ENCODE data around the gene FUCA2. TPM values are rescaled to one million over a fixed set of nuclear protein-coding genes. Genes with fewer than 3 reads are reported as not detected.

FUCA2 gene
- 49.8 and 62.6 TPM in 2 replicates for total RNA-seq (2012; rRNA removed)

- Histone ChIP-seq H3K9me3 (replicated peaks; ENCODE audit: low read length) (no peaks in the 10 kb centered on the region), H3K4me3 (ENCODE audit: low read length) (peak within 1 kb of the TSS; percentile 80), H3K4me1 (ENCODE audit: control insufficient read depth, insufficient read depth, low read length) (peaks cover 7% of the 10 kb centered on the region), H3K9ac (ENCODE audit: low read depth, low read length) (peak within 1 kb of the TSS; percentile 85), H3K27me3 (ENCODE audit: control insufficient read depth, insufficient read depth, low read length) (peaks cover 5% of the 10 kb centered on the region), H3K36me3 (ENCODE audit: insufficient read depth, low read length) (peaks cover 11% of the 10 kb centered on the region), H3K4me2 (ENCODE audit: low read length) (peak within 1 kb of the TSS; percentile 92)
Observed at GRCh38 chr6:143510991-143511891, at the start of gene FUCA2. FUCA2 (minus strand) TSS chr6:143511720; CDS start chr6:143511634, 86 bp downstream.

- H3K4me1 ChIP-seq (ENCODE audit: control insufficient read depth, insufficient read depth, low read length) = peaks cover 11% of the 10 kb centered on the region
- H3K9ac ChIP-seq (ENCODE audit: low read depth, low read length) = no peak overlapping the region
- H3K4me3 ChIP-seq (ENCODE audit: low read length) = no peak overlapping the region
- no peaks in the 10 kb centered on the region for H3K9me3 ChIP-seq (replicated peaks; ENCODE audit: low read length)
- H3K27me3 ChIP-seq (ENCODE audit: control insufficient read depth, insufficient read depth, low read length) = no peaks in the 10 kb centered on the region
- no peak overlapping the region for H3K4me2 ChIP-seq (ENCODE audit: low read length)
- H3K36me3 ChIP-seq (ENCODE audit: insufficient read depth, low read length) = no peaks in the 10 kb centered on the region
Observed at GRCh38 chr6:143561105-143561704, 49.7 kb upstream of the FUCA2 start.

GRCh38 chr6:143559051-143559660 is 47.6 kb upstream of the FUCA2 start:
- Histone ChIP-seq H3K27me3 (ENCODE audit: control insufficient read depth, insufficient read depth, low read length) (no peaks in the 10 kb centered on the region), H3K9ac (ENCODE audit: low read depth, low read length) (no peak overlapping the region), H3K4me3 (ENCODE audit: low read length) (no peak overlapping the region), H3K9me3 (replicated peaks; ENCODE audit: low read length) (no peaks in the 10 kb centered on the region), H3K4me1 (ENCODE audit: control insufficient read depth, insufficient read depth, low read length) (peaks cover 24% of the 10 kb centered on the region), H3K36me3 (ENCODE audit: insufficient read depth, low read length) (no peaks in the 10 kb centered on the region), H3K4me2 (ENCODE audit: low read length) (no peak overlapping the region)

DNA sequence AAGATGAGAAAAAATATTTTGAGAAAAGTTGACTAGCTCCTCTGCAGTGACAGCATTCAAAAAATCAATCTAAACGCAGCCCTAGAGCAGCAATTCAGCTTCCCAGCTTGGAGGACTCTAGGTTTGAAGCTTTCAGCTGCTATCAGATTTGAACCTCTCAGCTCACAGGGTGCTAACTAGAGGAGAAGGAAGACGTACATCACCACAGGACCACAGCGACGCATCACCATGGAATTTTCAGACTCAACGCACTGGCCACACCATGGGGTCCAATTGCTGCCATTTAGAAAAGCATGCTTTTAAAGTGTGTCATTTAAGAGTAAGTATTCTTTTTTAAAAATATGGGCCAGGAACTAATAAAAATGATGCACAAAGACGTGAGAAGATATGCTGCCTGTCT is 45.0 kb upstream of the FUCA2 start:
- no peaks in the 10 kb centered on the region for H3K27me3 ChIP-seq (ENCODE audit: control insufficient read depth, insufficient read depth, low read length)
- H3K9me3 ChIP-seq (replicated peaks; ENCODE audit: low read length) = no peaks in the 10 kb centered on the region
- H3K36me3 ChIP-seq (ENCODE audit: insufficient read depth, low read length) = no peaks in the 10 kb centered on the region
- H3K4me1 ChIP-seq (ENCODE audit: control insufficient read depth, insufficient read depth, low read length) = peaks cover 24% of the 10 kb centered on the region
- peak overlapping the region; percentile 64 for H3K9ac ChIP-seq (ENCODE audit: low read depth, low read length)
- H3K4me2 ChIP-seq (ENCODE audit: low read length) = peak overlapping the region; percentile 34
- H3K4me3 ChIP-seq (ENCODE audit: low read length) = no peak overlapping the region

DNA sequence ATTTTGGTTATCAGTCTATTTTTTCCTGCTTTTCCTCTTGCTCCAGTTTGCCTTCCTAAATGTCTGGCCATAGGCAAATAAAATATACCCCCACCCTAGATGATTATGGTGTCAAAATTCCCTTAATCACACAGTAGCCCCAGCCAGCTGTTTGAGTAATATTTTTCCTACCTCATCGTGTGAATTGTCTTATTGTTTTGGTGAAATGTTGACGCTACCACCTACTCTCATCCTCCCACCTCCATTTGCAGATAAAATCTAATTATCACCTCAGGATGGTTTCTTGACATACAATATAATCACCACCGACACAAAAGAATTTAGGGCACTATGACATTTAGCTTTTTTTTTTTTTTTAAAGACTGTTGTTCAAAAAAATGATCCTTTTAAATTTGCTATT is 44.1 kb upstream of the FUCA2 start:
- Histone ChIP-seq H3K36me3 (ENCODE audit: insufficient read depth, low read length) (no peaks in the 10 kb centered on the region), H3K9ac (ENCODE audit: low read depth, low read length) (no peak overlapping the region), H3K4me2 (ENCODE audit: low read length) (no peak overlapping the region), H3K4me1 (ENCODE audit: control insufficient read depth, insufficient read depth, low read length) (peaks cover 24% of the 10 kb centered on the region), H3K4me3 (ENCODE audit: low read length) (no peak overlapping the region), H3K9me3 (replicated peaks; ENCODE audit: low read length) (no peaks in the 10 kb centered on the region), H3K27me3 (ENCODE audit: control insufficient read depth, insufficient read depth, low read length) (no peaks in the 10 kb centered on the region)

GRCh38 chr6:143555071-143555492 is 43.6 kb upstream of the FUCA2 start:
- H3K9ac ChIP-seq (ENCODE audit: low read depth, low read length) = no peak overlapping the region
- no peaks in the 10 kb centered on the region for H3K36me3 ChIP-seq (ENCODE audit: insufficient read depth, low read length)
- H3K4me3 ChIP-seq (ENCODE audit: low read length) = no peak overlapping the region
- H3K27me3 ChIP-seq (ENCODE audit: control insufficient read depth, insufficient read depth, low read length) = no peaks in the 10 kb centered on the region
- H3K4me1 ChIP-seq (ENCODE audit: control insufficient read depth, insufficient read depth, low read length) = peaks cover 24% of the 10 kb centered on the region
- H3K9me3 ChIP-seq (replicated peaks; ENCODE audit: low read length) = no peaks in the 10 kb centered on the region
- H3K4me2 ChIP-seq (ENCODE audit: low read length) = no peak overlapping the region

GRCh38 chr6:143553337-143553736 is 41.8 kb upstream of the FUCA2 start:
- Histone ChIP-seq H3K4me2 (ENCODE audit: low read length) (no peak overlapping the region), H3K4me1 (ENCODE audit: control insufficient read depth, insufficient read depth, low read length) (peaks cover 24% of the 10 kb centered on the region), H3K9me3 (replicated peaks; ENCODE audit: low read length) (no peaks in the 10 kb centered on the region), H3K4me3 (ENCODE audit: low read length) (no peak overlapping the region), H3K27me3 (ENCODE audit: control insufficient read depth, insufficient read depth, low read length) (no peaks in the 10 kb centered on the region), H3K9ac (ENCODE audit: low read depth, low read length) (no peak overlapping the region), H3K36me3 (ENCODE audit: insufficient read depth, low read length) (no peaks in the 10 kb centered on the region)

DNA sequence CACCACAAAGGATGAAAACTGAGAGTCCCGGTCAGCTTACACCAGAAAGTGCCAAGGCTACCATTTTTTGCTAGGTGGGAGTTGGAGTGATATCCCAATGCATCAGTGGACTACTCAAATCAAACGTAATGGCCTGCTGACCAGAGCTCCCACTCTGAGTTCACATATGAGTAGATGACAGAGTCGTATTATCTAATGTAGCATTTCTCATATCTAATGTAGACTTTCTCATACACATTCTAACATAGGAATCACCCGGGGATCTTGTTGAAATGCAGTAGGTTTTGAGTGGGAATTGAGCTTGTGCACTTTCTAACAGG is 38.4 kb upstream of the FUCA2 start:
- Histone ChIP-seq H3K4me2 (ENCODE audit: low read length) (no peak overlapping the region), H3K4me1 (ENCODE audit: control insufficient read depth, insufficient read depth, low read length) (peaks cover 4% of the 10 kb centered on the region), H3K36me3 (ENCODE audit: insufficient read depth, low read length) (no peaks in the 10 kb centered on the region), H3K27me3 (ENCODE audit: control insufficient read depth, insufficient read depth, low read length) (no peaks in the 10 kb centered on the region), H3K9me3 (replicated peaks; ENCODE audit: low read length) (no peaks in the 10 kb centered on the region), H3K9ac (ENCODE audit: low read depth, low read length) (no peak overlapping the region), H3K4me3 (ENCODE audit: low read length) (no peak overlapping the region)

DNA sequence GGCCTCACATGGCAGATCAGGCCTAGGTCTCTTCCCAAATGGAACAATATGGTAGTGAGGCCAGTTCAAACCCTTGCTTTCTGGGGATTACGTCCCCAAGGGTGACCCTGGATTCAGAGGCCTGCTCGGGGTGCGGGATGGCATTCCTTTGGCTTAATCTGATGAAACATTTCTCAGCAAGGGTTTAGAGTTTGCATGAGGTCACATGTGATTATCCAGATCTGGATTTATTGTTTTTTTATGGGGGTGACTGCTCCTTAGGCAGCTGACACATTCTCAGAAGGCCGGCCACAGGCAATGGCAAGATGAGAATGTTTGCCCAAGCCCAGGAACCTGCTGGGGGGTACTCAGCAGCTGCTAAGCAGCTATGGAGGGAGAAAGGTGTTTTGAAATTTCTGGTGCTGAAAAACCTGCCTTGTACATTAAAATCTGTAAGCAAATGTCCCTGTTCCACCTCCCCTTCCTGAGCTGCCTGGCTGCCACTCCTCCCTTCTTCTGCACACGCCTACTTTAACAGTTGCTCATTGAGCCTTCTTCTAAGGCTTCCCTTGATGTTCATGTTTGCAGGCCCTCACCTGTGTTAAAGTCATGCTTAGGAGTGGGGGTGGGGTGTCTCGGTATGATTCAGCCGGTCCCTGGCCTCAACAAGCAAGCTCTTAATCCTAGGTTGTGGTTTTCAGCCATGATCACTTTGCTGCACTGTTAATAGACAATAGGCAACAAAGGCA is 37.9 kb upstream of the FUCA2 start:
- Histone ChIP-seq H3K9ac (ENCODE audit: low read depth, low read length) (no peak overlapping the region), H3K4me1 (ENCODE audit: control insufficient read depth, insufficient read depth, low read length) (peaks cover 3% of the 10 kb centered on the region), H3K4me3 (ENCODE audit: low read length) (no peak overlapping the region), H3K4me2 (ENCODE audit: low read length) (no peak overlapping the region), H3K27me3 (ENCODE audit: control insufficient read depth, insufficient read depth, low read length) (no peaks in the 10 kb centered on the region), H3K36me3 (ENCODE audit: insufficient read depth, low read length) (no peaks in the 10 kb centered on the region), H3K9me3 (replicated peaks; ENCODE audit: low read length) (no peaks in the 10 kb centered on the region)

- no peak overlapping the region for H3K9ac ChIP-seq (ENCODE audit: low read depth, low read length)
- no peaks in the 10 kb centered on the region for H3K9me3 ChIP-seq (replicated peaks; ENCODE audit: low read length)
- no peaks in the 10 kb centered on the region for H3K27me3 ChIP-seq (ENCODE audit: control insufficient read depth, insufficient read depth, low read length)
- peaks cover 3% of the 10 kb centered on the region for H3K4me1 ChIP-seq (ENCODE audit: control insufficient read depth, insufficient read depth, low read length)
- H3K4me3 ChIP-seq (ENCODE audit: low read length) = no peak overlapping the region
- no peaks in the 10 kb centered on the region for H3K36me3 ChIP-seq (ENCODE audit: insufficient read depth, low read length)
- no peak overlapping the region for H3K4me2 ChIP-seq (ENCODE audit: low read length)
Observed at GRCh38 chr6:143546599-143546998, 35.1 kb upstream of the FUCA2 start.

- no peak overlapping the region for H3K4me2 ChIP-seq (ENCODE audit: low read length)
- peaks cover 3% of the 10 kb centered on the region for H3K4me1 ChIP-seq (ENCODE audit: control insufficient read depth, insufficient read depth, low read length)
- no peaks in the 10 kb centered on the region for H3K9me3 ChIP-seq (replicated peaks; ENCODE audit: low read length)
- no peaks in the 10 kb centered on the region for H3K27me3 ChIP-seq (ENCODE audit: control insufficient read depth, insufficient read depth, low read length)
- H3K36me3 ChIP-seq (ENCODE audit: insufficient read depth, low read length) = no peaks in the 10 kb centered on the region
- H3K4me3 ChIP-seq (ENCODE audit: low read length) = no peak overlapping the region
- H3K9ac ChIP-seq (ENCODE audit: low read depth, low read length) = no peak overlapping the region
Observed at GRCh38 chr6:143545976-143546547, 34.5 kb upstream of the FUCA2 start.

All from skeletal muscle satellite cell (primary cell).